Thyroid gland (tissue), 4 donors: ENCODE data around the gene CHRND. TPM values are rescaled to one million over a fixed set of nuclear protein-coding genes. Genes with fewer than 3 reads are reported as not detected.
A peak's percentile ranks its signal among the peaks of the same experiment; 100 is the strongest.

Experiments
- DNase-seq, 2 donors: peaks; one replicate each; pipeline ENCODE4 v3.0.0-alpha.2; 2019
- H3K27ac ChIP-seq, 3 donors: fragments of 200-600 bp; sonication (generic); 1 replicate in 2 of 3; 2 replicates in 1 of 3; pipeline ENCODE4 v1.5.1; 2016 to 2019; ENCODE audit warnings: mild to moderate bottlenecking in 1 of 3, moderate library complexity in 1 of 3
- H3K27me3 ChIP-seq: fragments of 200-600 bp; sonication (generic); one replicate; pipeline ENCODE4 v1.5.1; 2019
- H3K36me3 ChIP-seq, 2 donors: fragments of 200-600 bp; sonication (generic); one replicate each; pipeline ENCODE4 v1.5.1; 2016 to 2019
- H3K4me1 ChIP-seq, 2 donors: fragments of 200-600 bp; sonication (generic); one replicate each; pipeline ENCODE4 v1.5.1; 2017 to 2019
- H3K4me3 ChIP-seq, 3 donors: fragments of 200-600 bp; sonication (generic); replicated peaks in 1 of 3; 1 replicate in 2 of 3; 2 replicates in 1 of 3; pipeline ENCODE4 v1.5.1; 2016; ENCODE audit warnings: mild to moderate bottlenecking in 1 of 3
- H3K9me3 ChIP-seq: fragments of 200-600 bp; sonication (generic); one replicate; pipeline ENCODE4 v1.5.1; 2017
- POLR2A ChIP-seq, 2 donors: fragments of 450-650 bp; IDR thresholded peaks; one replicate each; pipeline ENCODE4 v1.6.1; 2017; ENCODE audit warnings: antibody characterized with exemption in 2 of 2, mild to moderate bottlenecking in 2 of 2, moderate library complexity in 1 of 2
- WGBS, 2 donors: methylation state at CpG; one replicate each; pipeline ENCODE4 v1.1.5; 2017; 5-methylcytosine and 5-hydroxymethylcytosine counted together
- intact Hi-C: fragments of 100-400 bp; cut with DNase I; formaldehyde crosslinking; loops from one replicate; pipeline ENCODE4 v1.15.1; 2023
- total RNA-seq, 4 donors: library from RNA; depleted of rRNA; stranded (reverse); fragments of >200 nt; gene quantifications; one replicate each; pipeline ENCODE4 v1.2.3, GENCODE V29; 2016
- TF ChIP-seq, protein P1 (sequence below), 6 experiments: fragments of 200-600 bp in 3 of 6; fragments of 450-650 bp in 3 of 6; sonication (generic) in 3 of 6; IDR thresholded peaks; one replicate each; pipeline ENCODE4 v1.5.1; 2016 to 2019; ENCODE audit warnings: antibody characterized with exemption in 6 of 6, mild to moderate bottlenecking in 2 of 6, inconsistent platforms in 1 of 6, moderate library complexity in 1 of 6

The CHRND gene
- total RNA-seq, result not detected

- intact Hi-C loops, result loop anchor here (10.0 kb wide), 1 partner anchor 601 kb away; the partner anchor contains the start of gene NPPC
- H3K27me3 ChIP-seq, result peaks cover 23% of the 10 kb centered on the region
- no peaks in the 10 kb centered on the region for H3K36me3 ChIP-seq
- no peak within 1 kb of the TSS for H3K4me3 ChIP-seq
- WGBS, 2 donors, result 33 to 39% methylated on average over 4 to 7 of the region's 18 CpGs
- TF ChIP-seq, protein P1, sequence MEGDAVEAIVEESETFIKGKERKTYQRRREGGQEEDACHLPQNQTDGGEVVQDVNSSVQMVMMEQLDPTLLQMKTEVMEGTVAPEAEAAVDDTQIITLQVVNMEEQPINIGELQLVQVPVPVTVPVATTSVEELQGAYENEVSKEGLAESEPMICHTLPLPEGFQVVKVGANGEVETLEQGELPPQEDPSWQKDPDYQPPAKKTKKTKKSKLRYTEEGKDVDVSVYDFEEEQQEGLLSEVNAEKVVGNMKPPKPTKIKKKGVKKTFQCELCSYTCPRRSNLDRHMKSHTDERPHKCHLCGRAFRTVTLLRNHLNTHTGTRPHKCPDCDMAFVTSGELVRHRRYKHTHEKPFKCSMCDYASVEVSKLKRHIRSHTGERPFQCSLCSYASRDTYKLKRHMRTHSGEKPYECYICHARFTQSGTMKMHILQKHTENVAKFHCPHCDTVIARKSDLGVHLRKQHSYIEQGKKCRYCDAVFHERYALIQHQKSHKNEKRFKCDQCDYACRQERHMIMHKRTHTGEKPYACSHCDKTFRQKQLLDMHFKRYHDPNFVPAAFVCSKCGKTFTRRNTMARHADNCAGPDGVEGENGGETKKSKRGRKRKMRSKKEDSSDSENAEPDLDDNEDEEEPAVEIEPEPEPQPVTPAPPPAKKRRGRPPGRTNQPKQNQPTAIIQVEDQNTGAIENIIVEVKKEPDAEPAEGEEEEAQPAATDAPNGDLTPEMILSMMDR (IDR thresholded peaks at IDR 0.05), result no peak
- TF ChIP-seq POLR2A (IDR thresholded peaks at IDR 0.05), result no peak
- H3K4me1 ChIP-seq, result peaks cover 6 to 25% of the 10 kb centered on the region in 2 donors
- DNase-seq, result peak; percentile 39 to 52
- no peak within 1 kb of the TSS for H3K27ac ChIP-seq
- no peaks in the 10 kb centered on the region for H3K9me3 ChIP-seq
Measured at GRCh38 chr2:232525791-232526371, at the start of gene CHRND. Gene CHRND (plus strand): TSS chr2:232526160. CDS start chr2:232526216, 56 bp downstream.

DNA sequence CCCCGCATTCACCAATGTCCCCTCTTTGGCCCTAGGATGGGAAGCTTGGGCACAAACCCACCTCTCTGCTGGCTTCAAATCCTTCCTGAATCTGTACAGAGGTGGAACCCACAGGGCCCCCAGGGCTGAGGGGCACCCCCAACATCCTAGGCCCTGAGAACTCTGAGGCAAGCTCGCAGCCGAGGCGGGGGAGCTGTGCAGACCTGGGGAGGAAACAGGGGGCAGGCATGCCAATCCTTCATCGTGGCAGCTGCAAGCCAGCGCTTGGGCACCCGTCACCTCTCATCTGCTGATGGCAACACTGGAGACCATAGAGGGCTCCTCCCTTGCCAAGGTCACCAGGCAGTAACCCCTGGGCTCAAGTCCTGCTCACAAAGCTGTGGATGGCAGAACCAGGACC lies 49.2 kb upstream of the CHRND start:
- WGBS, 2 donors, result 96 to 100% methylated on average over 3 to 6 of the region's 7 CpGs
- TF ChIP-seq POLR2A (IDR thresholded peaks at IDR 0.05), result no peak
- TF ChIP-seq, protein P1 (IDR thresholded peaks at IDR 0.05), result no peak
- Histone ChIP-seq H3K36me3 (no peaks in the 10 kb centered on the region), H3K27me3 (no peaks in the 10 kb centered on the region), H3K4me1 (peaks cover 3 to 6% of the 10 kb centered on the region in 2 donors), H3K9me3 (no peaks in the 10 kb centered on the region), H3K4me3 (no peak overlapping the region), H3K27ac (no peak overlapping the region)
- DNase-seq, result no peak
- intact Hi-C loops, result no loop called here

DNA sequence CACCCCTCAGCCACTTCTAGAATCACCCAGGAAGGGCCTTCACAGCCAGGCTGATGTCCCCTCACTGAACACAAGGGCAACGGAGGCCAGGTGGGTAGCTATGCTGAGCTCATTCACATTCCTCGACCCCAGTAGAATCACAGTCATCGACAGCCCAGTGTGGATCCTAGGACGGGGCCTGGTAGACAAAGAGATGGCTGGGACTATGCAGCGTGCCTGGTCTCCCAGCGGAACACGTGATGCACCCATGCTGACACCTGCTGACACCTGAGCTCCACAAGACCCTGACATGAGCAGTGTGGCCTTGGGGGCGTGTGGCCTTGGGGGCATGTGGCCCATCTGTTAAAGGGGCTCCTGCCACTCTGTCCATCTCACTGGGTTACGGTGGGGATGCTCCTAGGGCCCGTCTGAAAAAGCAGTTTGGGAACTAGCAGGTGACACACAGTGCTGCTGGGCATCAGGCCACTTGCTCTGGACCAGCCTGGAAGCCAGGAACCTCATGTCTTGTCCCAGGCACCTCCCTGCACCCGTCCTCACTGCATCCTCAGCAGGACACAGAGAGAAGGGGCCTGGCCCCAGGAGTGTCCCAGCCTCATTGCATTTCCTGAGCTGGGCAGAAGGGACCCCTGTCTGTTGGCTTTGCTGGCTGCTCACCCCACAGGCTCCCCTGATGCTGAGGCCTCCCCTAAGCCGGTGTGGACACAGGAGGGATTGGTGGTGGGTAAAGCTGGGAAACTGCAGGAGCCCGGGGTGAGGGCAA lies 48.0 kb upstream of the CHRND start:
- Histone ChIP-seq H3K9me3 (no peaks in the 10 kb centered on the region), H3K27ac (no peak overlapping the region), H3K27me3 (no peaks in the 10 kb centered on the region), H3K36me3 (no peaks in the 10 kb centered on the region), H3K4me3 (no peak overlapping the region), H3K4me1 (peaks cover 3 to 6% of the 10 kb centered on the region in 2 donors)
- TF ChIP-seq, protein P1 (IDR thresholded peaks at IDR 0.05), result no peak
- TF ChIP-seq POLR2A (IDR thresholded peaks at IDR 0.05), result no peak
- DNase-seq, result no peak
- 94 to 96% methylated on average over 5 to 10 of the region's 13 CpGs for WGBS, 2 donors
- intact Hi-C loops, result no loop called here

DNA sequence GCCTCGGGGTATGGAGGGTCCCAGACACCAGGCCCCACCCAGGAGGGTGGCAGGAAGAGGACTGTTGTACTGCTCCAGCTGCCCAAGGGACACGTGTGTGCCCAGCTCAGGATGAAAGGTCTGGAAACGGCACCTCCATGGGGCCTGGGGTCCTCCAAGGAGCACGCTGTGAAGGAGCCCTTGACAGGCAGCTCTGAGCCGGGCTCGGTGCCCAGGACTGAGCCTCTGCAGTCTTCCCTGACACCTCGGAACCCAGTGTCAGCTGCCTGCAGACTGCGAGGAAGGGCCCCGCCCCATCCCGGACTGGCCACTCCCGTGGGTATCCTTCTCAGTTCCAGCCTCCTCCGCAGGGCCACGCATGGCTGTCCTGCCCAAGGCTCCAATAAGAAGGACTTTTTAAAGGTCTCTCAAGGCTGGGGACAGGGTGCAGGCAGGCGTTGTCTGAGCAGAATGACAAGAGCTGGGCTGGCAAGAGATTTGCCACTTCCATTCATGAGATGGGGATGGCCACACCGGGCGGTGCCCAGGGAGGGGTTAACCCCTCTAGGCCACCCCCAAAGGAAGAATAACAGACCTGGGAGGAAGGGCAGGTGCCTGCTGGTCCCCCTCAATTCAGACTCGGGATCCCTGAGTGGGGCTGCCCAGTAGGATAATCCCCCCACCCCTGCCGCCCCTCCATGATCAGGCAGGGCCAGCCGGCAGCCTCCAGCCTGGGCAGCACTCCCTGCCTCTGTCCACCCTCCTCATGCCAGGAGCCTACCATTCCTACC lies 47.2 kb upstream of the CHRND start:
- TF ChIP-seq POLR2A (IDR thresholded peaks at IDR 0.05), result no peak
- TF ChIP-seq, protein P1 (IDR thresholded peaks at IDR 0.05), result no peak
- Histone ChIP-seq H3K4me1 (peaks cover 0 to 4% of the 10 kb centered on the region in 2 donors), H3K4me3 (no peak overlapping the region), H3K36me3 (no peaks in the 10 kb centered on the region), H3K27ac (no peak overlapping the region), H3K27me3 (no peaks in the 10 kb centered on the region), H3K9me3 (no peaks in the 10 kb centered on the region)
- 49 to 71% methylated on average over 7 to 10 of the region's 19 CpGs for WGBS, 2 donors
- peak; percentile 29 to 34 for DNase-seq
- intact Hi-C loops, result no loop called here
